Epithelial cell of prostate (primary cell): ENCODE data around the gene GALT.

Experiments
- DNase-seq: peaks from one replicate; pipeline ENCODE4 v3.0.0-alpha.2; 2011; ENCODE audit warnings: low read depth, low spot score
- H3K27ac ChIP-seq: fragments of 450-650 bp; 2 replicates; pipeline ENCODE4 v1.5.1; 2017; ENCODE audit warnings: mild to moderate bottlenecking

GALT gene

GRCh38 chr9:34650816-34651215, 4.3 kb downstream of the GALT start:
- no peak overlapping the region for H3K27ac ChIP-seq
- no peak for DNase-seq

GRCh38 chr9:34651321-34651720, 4.8 kb downstream of the GALT start:
- no peak for DNase-seq
- H3K27ac ChIP-seq: peak overlapping the region; percentile 55

GRCh38 chr9:34651876-34652601, 5.6 kb downstream of the GALT start, which contains the start of gene IL11RA:
TSS of gene IL11RA (plus strand) at chr9:34652185. CDS start at chr9:34655218, 3,033 bp downstream.
- no peak for DNase-seq
- H3K27ac ChIP-seq: peak within 1 kb of the TSS; percentile 55

- no peak for DNase-seq
- no peak overlapping the region for H3K27ac ChIP-seq
These were observed 6.1 kb downstream of the GALT start for GRCh38 chr9:34652602-34653000.

GRCh38 chr9:34653151-34654072, 6.9 kb downstream of the GALT start:
- DNase-seq: no peak
- no peak overlapping the region for H3K27ac ChIP-seq

GRCh38 chr9:34654323-34655051, 8.0 kb downstream of the GALT start:
- H3K27ac ChIP-seq: no peak overlapping the region

GRCh38 chr9:34655394-34655793, 8.9 kb downstream of the GALT start:
- no peak for DNase-seq
- H3K27ac ChIP-seq: no peak overlapping the region

More at GRCh38 chr9:34654323-34655051, 8.0 kb downstream of the GALT start:
- no peak for DNase-seq

GRCh38 chr9:34656992-34657391, 10.5 kb downstream of the GALT start:
- DNase-seq: no peak
- no peak overlapping the region for H3K27ac ChIP-seq

GRCh38 chr9:34658461-34658860, 12.0 kb downstream of the GALT start:
- H3K27ac ChIP-seq: no peak overlapping the region
- no peak for DNase-seq

- H3K27ac ChIP-seq: no peak overlapping the region
- no peak for DNase-seq
These were observed 13.2 kb downstream of the GALT start for GRCh38 chr9:34659592-34660253.

GRCh38 chr9:34662526-34663302, 16.2 kb downstream of the GALT start, which contains the start of gene CCL27:
TSS of gene CCL27 (minus strand) at chr9:34662657. CDS start at chr9:34662633, 24 bp downstream.
- peak within 1 kb of the TSS; percentile 19 for H3K27ac ChIP-seq

GRCh38 chr9:34663303-34663605, 16.8 kb downstream of the GALT start:
- peak overlapping the region; percentile 19 for H3K27ac ChIP-seq

More at GRCh38 chr9:34662526-34663302, 16.2 kb downstream of the GALT start, which contains the start of gene CCL27:
- no peak for DNase-seq

GRCh38 chr9:34664281-34665066, 18.0 kb downstream of the GALT start:
- no peak for DNase-seq
- H3K27ac ChIP-seq: peak overlapping the region; percentile 83

More at GRCh38 chr9:34663303-34663605, 16.8 kb downstream of the GALT start:
- no peak for DNase-seq

GRCh38 chr9:34665067-34665380, 18.5 kb downstream of the GALT start:
- H3K27ac ChIP-seq: peak overlapping the region; percentile 83
- no peak for DNase-seq

- DNase-seq: peak; percentile 62
- peak overlapping the region; percentile 83 for H3K27ac ChIP-seq
These were observed 19.1 kb downstream of the GALT start for GRCh38 chr9:34665381-34666250.

- no peak for DNase-seq
- H3K27ac ChIP-seq: no peak overlapping the region
These were observed 23.5 kb downstream of the GALT start for GRCh38 chr9:34669809-34670562.

GRCh38 chr9:34671307-34671706, 24.8 kb downstream of the GALT start:
- DNase-seq: no peak
- no peak overlapping the region for H3K27ac ChIP-seq
